Smooth muscle cell (in vitro differentiated cells): ENCODE results near the gene CCDC88B. TPM values are rescaled to one million over a fixed set of nuclear protein-coding genes. Genes with fewer than 3 reads are reported as not detected.
"Not testable (repeated sequence)": the region's sequence is repeated elsewhere in the genome, so short reads cannot be mapped to it uniquely, and the experiment has no call there.

ENCODE experiments used
- DNase-seq: peaks from one replicate; lab custom pipeline; 2025; ENCODE audit not compliant: unreplicated experiment; lab: John Stamatoyannopoulos, UW
- H2AFZ ChIP-seq: fragments of 200-600 bp; sonication (generic); 2 replicates; pipeline ENCODE4 v1.6.0; 2016; ENCODE audit warnings: antibody characterized with exemption, low read depth, mild to moderate bottlenecking
- H3F3A ChIP-seq: fragments of 200-600 bp; sonication (generic); 2 replicates; pipeline ENCODE4 v1.6.0; 2017; ENCODE audit warnings: antibody characterized with exemption, low read depth
- H3K27ac ChIP-seq: fragments of 200-600 bp; sonication (generic); 2 replicates; pipeline ENCODE4 v1.5.1; 2016; ENCODE audit warnings: low read depth, mild to moderate bottlenecking
- H3K27me3 ChIP-seq: fragments of 200-600 bp; sonication (generic); 2 replicates; pipeline ENCODE4 v1.6.1; 2016; ENCODE audit warnings: low read depth, mild to moderate bottlenecking
- H3K36me3 ChIP-seq: fragments of 200-600 bp; sonication (generic); 2 replicates; pipeline ENCODE4 v1.5.1; 2016; ENCODE audit warnings: low read depth
- H3K4me1 ChIP-seq: fragments of 200-600 bp; sonication (generic); 2 replicates; pipeline ENCODE4 v1.5.1; 2016; ENCODE audit warnings: low read depth
- H3K4me2 ChIP-seq: fragments of 200-600 bp; sonication (generic); 2 replicates; pipeline ENCODE4 v1.6.0; 2016; ENCODE audit warnings: mild to moderate bottlenecking
- H3K4me3 ChIP-seq: fragments of 200-600 bp; sonication (generic); 2 replicates; pipeline ENCODE4 v1.5.1; 2016; ENCODE audit warnings: mild to moderate bottlenecking
- H3K79me2 ChIP-seq: fragments of 200-600 bp; sonication (generic); 2 replicates; pipeline ENCODE4 v1.6.0; 2016; ENCODE audit warnings: low read depth, mild to moderate bottlenecking
- H3K9ac ChIP-seq: fragments of 200-600 bp; sonication (generic); 2 replicates; pipeline ENCODE4 v1.6.0; 2016; ENCODE audit warnings: low read depth
- H3K9me3 ChIP-seq: fragments of 200-600 bp; sonication (generic); replicated peaks from 2 replicates; pipeline ENCODE4 v1.5.1; 2016; ENCODE audit warnings: low read depth
- H4K20me1 ChIP-seq: fragments of 200-600 bp; sonication (generic); 2 replicates; pipeline ENCODE4 v1.6.0; 2016; ENCODE audit warnings: low read depth
- CTCF ChIP-seq: fragments of 200-600 bp; sonication (generic); IDR thresholded peaks from 2 replicates; pipeline ENCODE4 v1.5.1; 2017; ENCODE audit warnings: borderline replicate concordance, mild to moderate bottlenecking, antibody characterized with exemption; ENCODE audit not compliant: insufficient read depth, poor library complexity, severe bottlenecking
- WGBS: methylation state at CpG from one replicate; pipeline ENCODE4 v1.1.7; 2016; ENCODE audit warnings: low lambda C conversion rate; 5-methylcytosine and 5-hydroxymethylcytosine counted together
- polyA plus RNA-seq: library from polyadenylated mRNA; unstranded; fragments of >200 nt; fragmentation: Nextera tagmentation; extraction: Ambion mirVana; gene quantifications from 2 replicates; pipeline ENCODE4 v1.2.1, GENCODE V29; 2016
- total RNA-seq: library from RNA; depleted of rRNA; stranded (reverse); fragments of >200 nt; gene quantifications from 2 replicates; pipeline ENCODE4 v1.2.3, GENCODE V29; 2014

CCDC88B gene
- total and polyA plus RNA-seq, 2 experiments from 2014 or later, result 0.22 to 2.2 TPM

GRCh38 chr11:64306876-64307622 is 33.0 kb upstream of the CCDC88B start:
- Histone ChIP-seq H3K4me1 (peaks cover 6% of the 10 kb centered on the region), H3K9me3 (no peaks in the 10 kb centered on the region), H3F3A (no peaks in the 10 kb centered on the region), H3K4me3 (peak overlapping the region; percentile 82), H2AFZ (no peak overlapping the region), H3K27me3 (no peaks in the 10 kb centered on the region), H3K79me2 (peaks cover 30% of the 10 kb centered on the region), H4K20me1 (peaks cover 7% of the 10 kb centered on the region), H3K27ac (no peak overlapping the region), H3K36me3 (no peaks in the 10 kb centered on the region), H3K4me2 (peak overlapping the region; percentile 99), H3K9ac (no peak overlapping the region)
- TF ChIP-seq CTCF, result no peak
- WGBS, result 91% methylated on average over 15 of the region's 15 CpGs
- DNase-seq, result no peak

- not testable (repeated sequence) for DNase-seq, H3K4me2 ChIP-seq, H3K4me1 ChIP-seq, H3K9ac ChIP-seq, H3F3A ChIP-seq, H3K4me3 ChIP-seq, H3K36me3 ChIP-seq, H3K27ac ChIP-seq, H2AFZ ChIP-seq, H3K9me3 ChIP-seq, H3K27me3 ChIP-seq, H4K20me1 ChIP-seq
- WGBS, result 79% methylated on average over 5 of the region's 5 CpGs
- H3K79me2 ChIP-seq, result peaks cover 30% of the 10 kb centered on the region
Measured at GRCh38 chr11:64307795-64308194, 32.2 kb upstream of the CCDC88B start.

- no peaks in the 10 kb centered on the region for H3K27me3 ChIP-seq
- H2AFZ ChIP-seq, result no peak overlapping the region
- no peaks in the 10 kb centered on the region for H3F3A ChIP-seq
- no peaks in the 10 kb centered on the region for H3K36me3 ChIP-seq
- no peaks in the 10 kb centered on the region for H4K20me1 ChIP-seq
- 98% methylated on average over 10 of the region's 10 CpGs for WGBS
- H3K79me2 ChIP-seq, result peaks cover 15% of the 10 kb centered on the region
- H3K9ac ChIP-seq, result no peak overlapping the region
- H3K4me1 ChIP-seq, result no peaks in the 10 kb centered on the region
- no peak for DNase-seq
- H3K4me2 ChIP-seq, result no peak overlapping the region
- H3K4me3 ChIP-seq, result no peak overlapping the region
- TF ChIP-seq CTCF, result no peak
- H3K27ac ChIP-seq, result no peak overlapping the region
- H3K9me3 ChIP-seq, result no peaks in the 10 kb centered on the region
Measured at GRCh38 chr11:64312947-64313346, 27.1 kb upstream of the CCDC88B start.

GRCh38 chr11:64313491-64314145 is 26.4 kb upstream of the CCDC88B start:
- peaks cover 13% of the 10 kb centered on the region for H3K79me2 ChIP-seq
- H3K4me1 ChIP-seq, result no peaks in the 10 kb centered on the region
- H3K9me3 ChIP-seq, result no peaks in the 10 kb centered on the region
- H3K27me3 ChIP-seq, result no peaks in the 10 kb centered on the region
- no peak overlapping the region for H3K9ac ChIP-seq
- 93% methylated on average over 13 of the region's 18 CpGs for WGBS
- H4K20me1 ChIP-seq, result no peaks in the 10 kb centered on the region
- H3K4me2 ChIP-seq, result no peak overlapping the region
- no peak overlapping the region for H3K27ac ChIP-seq
- H3K36me3 ChIP-seq, result no peaks in the 10 kb centered on the region
- no peak overlapping the region for H2AFZ ChIP-seq
- H3F3A ChIP-seq, result no peaks in the 10 kb centered on the region
- H3K4me3 ChIP-seq, result no peak overlapping the region
- TF ChIP-seq CTCF, result no peak
- DNase-seq, result no peak
